ENCODE data around the gene SZT2.

SZT2 gene

GRCh38 chr1:43439781-43440180 is 50.1 kb downstream of the SZT2 start:
- Histone ChIP-seq H3K4me2 (ENCODE audit: low read depth, low read length, poor library complexity, severe bottlenecking) (no peak overlapping the region), H2AFZ (ENCODE audit: low read depth, low read length, severe bottlenecking) (no peak overlapping the region), H3K27ac (ENCODE audit: low read depth, low read length) (no peak overlapping the region), H3K9me2 (replicated peaks; ENCODE audit: insufficient read depth, low read length) (no peaks in the 10 kb centered on the region), H4K20me1 (ENCODE audit: low read depth, low read length) (no peaks in the 10 kb centered on the region), H3K4me3 (ENCODE audit: insufficient read depth, low read length, poor library complexity, severe bottlenecking) (no peak overlapping the region), H3K79me2 (ENCODE audit: insufficient read depth, low read length) (no peaks in the 10 kb centered on the region), H3K9me3 (ENCODE audit: insufficient read depth, low read length) (no peaks in the 10 kb centered on the region), H3K9ac (ENCODE audit: low read length) (no peak overlapping the region), H3F3A (ENCODE audit: insufficient read depth) (no peaks in the 10 kb centered on the region), H3K27me3 (ENCODE audit: low read length) (no peaks in the 10 kb centered on the region), H3K36me3 (ENCODE audit: low read length) (no peaks in the 10 kb centered on the region)
- TF ChIP-seq, protein P1, sequence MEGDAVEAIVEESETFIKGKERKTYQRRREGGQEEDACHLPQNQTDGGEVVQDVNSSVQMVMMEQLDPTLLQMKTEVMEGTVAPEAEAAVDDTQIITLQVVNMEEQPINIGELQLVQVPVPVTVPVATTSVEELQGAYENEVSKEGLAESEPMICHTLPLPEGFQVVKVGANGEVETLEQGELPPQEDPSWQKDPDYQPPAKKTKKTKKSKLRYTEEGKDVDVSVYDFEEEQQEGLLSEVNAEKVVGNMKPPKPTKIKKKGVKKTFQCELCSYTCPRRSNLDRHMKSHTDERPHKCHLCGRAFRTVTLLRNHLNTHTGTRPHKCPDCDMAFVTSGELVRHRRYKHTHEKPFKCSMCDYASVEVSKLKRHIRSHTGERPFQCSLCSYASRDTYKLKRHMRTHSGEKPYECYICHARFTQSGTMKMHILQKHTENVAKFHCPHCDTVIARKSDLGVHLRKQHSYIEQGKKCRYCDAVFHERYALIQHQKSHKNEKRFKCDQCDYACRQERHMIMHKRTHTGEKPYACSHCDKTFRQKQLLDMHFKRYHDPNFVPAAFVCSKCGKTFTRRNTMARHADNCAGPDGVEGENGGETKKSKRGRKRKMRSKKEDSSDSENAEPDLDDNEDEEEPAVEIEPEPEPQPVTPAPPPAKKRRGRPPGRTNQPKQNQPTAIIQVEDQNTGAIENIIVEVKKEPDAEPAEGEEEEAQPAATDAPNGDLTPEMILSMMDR (IDR thresholded peaks at IDR 0.05; ENCODE audit: insufficient read depth, low read length, poor library complexity, severe bottlenecking): no peak
- no peak for TF ChIP-seq EZH2phosphoT487 (conservative IDR thresholded peaks at IDR 0.05; ENCODE audit: low read length)

GRCh38 chr1:43440358-43440757 is 50.7 kb downstream of the SZT2 start:
- Histone ChIP-seq H4K20me1 (ENCODE audit: low read depth, low read length) (no peaks in the 10 kb centered on the region), H3F3A (ENCODE audit: insufficient read depth) (no peaks in the 10 kb centered on the region), H3K79me2 (ENCODE audit: insufficient read depth, low read length) (no peaks in the 10 kb centered on the region), H2AFZ (ENCODE audit: low read depth, low read length, severe bottlenecking) (no peak overlapping the region), H3K36me3 (ENCODE audit: low read length) (no peaks in the 10 kb centered on the region), H3K4me3 (ENCODE audit: insufficient read depth, low read length, poor library complexity, severe bottlenecking) (no peak overlapping the region), H3K9me2 (replicated peaks; ENCODE audit: insufficient read depth, low read length) (no peaks in the 10 kb centered on the region), H3K9me3 (ENCODE audit: insufficient read depth, low read length) (no peaks in the 10 kb centered on the region), H3K27me3 (ENCODE audit: low read length) (no peaks in the 10 kb centered on the region), H3K4me2 (ENCODE audit: low read depth, low read length, poor library complexity, severe bottlenecking) (no peak overlapping the region), H3K27ac (ENCODE audit: low read depth, low read length) (no peak overlapping the region), H3K9ac (ENCODE audit: low read length) (no peak overlapping the region)
- TF ChIP-seq EZH2phosphoT487 (conservative IDR thresholded peaks at IDR 0.05; ENCODE audit: low read length): no peak
- TF ChIP-seq, protein P1 (IDR thresholded peaks at IDR 0.05; ENCODE audit: insufficient read depth, low read length, poor library complexity, severe bottlenecking): no peak

DNA sequence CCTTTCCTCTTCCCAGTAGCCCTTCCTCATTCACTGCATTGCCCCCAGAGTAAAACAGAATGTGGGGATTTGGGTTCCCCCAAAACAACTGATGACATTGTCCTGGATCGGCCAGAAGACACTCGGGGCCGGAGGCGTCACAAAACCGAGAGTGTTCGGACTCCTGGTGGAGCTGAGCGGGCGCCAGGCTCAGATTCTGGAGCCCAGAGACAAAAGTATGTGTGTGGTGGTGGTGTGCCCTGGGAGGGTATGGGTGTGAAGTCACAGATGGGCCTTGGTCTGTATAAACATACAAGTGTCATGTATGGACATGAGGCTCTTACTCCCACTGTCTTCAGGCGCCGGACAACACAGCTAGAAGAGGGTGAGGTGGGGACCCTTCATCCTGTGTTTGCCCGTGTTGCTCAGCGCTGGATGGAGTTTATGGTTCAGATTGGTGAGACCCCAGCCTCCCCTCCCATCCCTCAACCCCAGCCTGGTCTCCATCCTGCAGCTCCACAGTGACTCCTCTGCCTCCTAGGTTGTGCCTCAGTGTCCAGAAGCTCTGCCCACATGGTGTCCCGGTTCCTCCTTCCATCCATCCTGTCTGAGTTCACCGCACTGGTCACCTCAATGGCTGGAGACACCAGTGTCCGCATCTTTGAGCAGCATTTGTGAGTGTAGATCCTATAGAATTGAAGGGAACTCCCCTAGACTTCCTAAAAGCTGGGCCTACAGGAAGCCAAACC is 51.6 kb downstream of the SZT2 start:
- Histone ChIP-seq H3K9me2 (replicated peaks; ENCODE audit: insufficient read depth, low read length) (no peaks in the 10 kb centered on the region), H4K20me1 (ENCODE audit: low read depth, low read length) (no peaks in the 10 kb centered on the region), H3K9me3 (ENCODE audit: insufficient read depth, low read length) (no peaks in the 10 kb centered on the region), H3K27me3 (ENCODE audit: low read length) (no peaks in the 10 kb centered on the region), H2AFZ (ENCODE audit: low read depth, low read length, severe bottlenecking) (no peak overlapping the region), H3K36me3 (ENCODE audit: low read length) (no peaks in the 10 kb centered on the region), H3F3A (ENCODE audit: insufficient read depth) (no peaks in the 10 kb centered on the region), H3K27ac (ENCODE audit: low read depth, low read length) (no peak overlapping the region), H3K79me2 (ENCODE audit: insufficient read depth, low read length) (no peaks in the 10 kb centered on the region), H3K9ac (ENCODE audit: low read length) (no peak overlapping the region), H3K4me2 (ENCODE audit: low read depth, low read length, poor library complexity, severe bottlenecking) (no peak overlapping the region), H3K4me3 (ENCODE audit: insufficient read depth, low read length, poor library complexity, severe bottlenecking) (no peak overlapping the region)
- TF ChIP-seq, protein P1 (IDR thresholded peaks at IDR 0.05; ENCODE audit: insufficient read depth, low read length, poor library complexity, severe bottlenecking): no peak
- TF ChIP-seq EZH2phosphoT487 (conservative IDR thresholded peaks at IDR 0.05; ENCODE audit: low read length): no peak

Data from SU-DHL-6 (cell line).